CD14-positive monocyte (primary cell): ENCODE measurements around the gene MEI4. TPM values are rescaled to one million over a fixed set of nuclear protein-coding genes. Genes with fewer than 3 reads are reported as not detected.

ENCODE experiments used
- DNase-seq, 3 donors: peaks; one replicate each; pipeline ENCODE4 v3.0.0-alpha.2; 2011 to 2022
- H2AFZ ChIP-seq: 2 replicates; pipeline ENCODE4 v1.6.0; 2012; ENCODE audit warnings: mild to moderate bottlenecking, low read depth, low read length, inconsistent platforms; ENCODE audit not compliant: insufficient read depth, poor library complexity, severe bottlenecking
- H3K27ac ChIP-seq, 2 donors: 1 replicate in 1 of 2; 2 replicates in 1 of 2; pipeline ENCODE4 v1.5.1; 2012 to 2013; ENCODE audit warnings: low read length in 2 of 2, control low read depth in 1 of 2, inconsistent platforms in 1 of 2, low read depth in 1 of 2, mild to moderate bottlenecking in 1 of 2
- H3K27me3 ChIP-seq, 2 donors: one replicate each; pipeline versions ENCODE4 v1.6.0 to v1.6.1; 2011 to 2013; ENCODE audit warnings: low read length in 2 of 2; ENCODE audit not compliant: control insufficient read depth in 2 of 2, insufficient read depth in 2 of 2
- H3K36me3 ChIP-seq, 2 donors: replicated peaks in 1 of 2; 1 replicate in 1 of 2; 2 replicates in 1 of 2; pipeline versions ENCODE4 v1.5.1 to v1.6.1; 2012 to 2013; ENCODE audit warnings: low read length in 2 of 2, control low read depth in 1 of 2, inconsistent platforms in 1 of 2, mild to moderate bottlenecking in 1 of 2; ENCODE audit not compliant: insufficient read depth in 2 of 2, control insufficient read depth in 1 of 2
- H3K4me1 ChIP-seq, 2 donors: 1 replicate in 1 of 2; 2 replicates in 1 of 2; pipeline versions ENCODE4 v1.5.1 to v1.6.1; 2012 to 2013; ENCODE audit warnings: low read length in 2 of 2, control low read depth in 1 of 2, inconsistent platforms in 1 of 2, mild to moderate bottlenecking in 1 of 2, moderate library complexity in 1 of 2; ENCODE audit not compliant: insufficient read depth in 2 of 2, control insufficient read depth in 1 of 2
- H3K4me2 ChIP-seq: replicated peaks from 2 replicates; pipeline ENCODE3; 2012; ENCODE audit warnings: low read length, moderate library complexity, mild to moderate bottlenecking; ENCODE audit not compliant: poor library complexity, severe bottlenecking; ENCODE audit errors: extremely low read depth
- H3K4me3 ChIP-seq, 3 experiments: fragments of 200-600 bp in 1 of 3; sonication (generic) in 1 of 3; replicated peaks in 1 of 3; 1 replicate in 2 of 3; 2 replicates in 1 of 3; pipeline ENCODE4 v1.5.1; 2011 to 2013; ENCODE audit warnings: low read length in 3 of 3, mild to moderate bottlenecking in 3 of 3, control low read depth in 2 of 3, low read depth in 2 of 3, inconsistent platforms in 1 of 3, moderate library complexity in 1 of 3
- H3K79me2 ChIP-seq: 2 replicates; pipeline ENCODE4 v1.6.0; 2012; ENCODE audit warnings: mild to moderate bottlenecking, control low read depth, inconsistent platforms, low read length, moderate library complexity; ENCODE audit not compliant: insufficient read depth
- H3K9ac ChIP-seq: 2 replicates; pipeline ENCODE4 v1.6.0; 2017; ENCODE audit warnings: low read length, mild to moderate bottlenecking; ENCODE audit not compliant: insufficient read depth, poor library complexity, severe bottlenecking
- H3K9me3 ChIP-seq, 2 donors: replicated peaks in 1 of 2; 1 replicate in 1 of 2; 2 replicates in 1 of 2; pipeline versions ENCODE4 v1.5.1 to v1.6.1; 2012 to 2013; ENCODE audit warnings: low read length in 2 of 2, control low read depth in 1 of 2; ENCODE audit not compliant: control insufficient read depth in 1 of 2, insufficient read depth in 1 of 2
- H4K20me1 ChIP-seq: 2 replicates; pipeline ENCODE4 v1.6.0; 2012; ENCODE audit warnings: mild to moderate bottlenecking, low read length, control low read depth, moderate library complexity; ENCODE audit not compliant: insufficient read depth
- H3K27ac Mint-ChIP-seq, 7 donors: one replicate each; pipeline ENCODE4 v1.8.0; 2020; ENCODE audit warnings: mild to moderate bottlenecking in 7 of 7, mixed read lengths in 7 of 7, moderate library complexity in 6 of 7, inconsistent platforms in 2 of 7
- H3K27me3 Mint-ChIP-seq, 3 donors: one replicate each; pipeline ENCODE4 v1.8.0; 2021 to 2022; ENCODE audit warnings: low read depth in 3 of 3, mild to moderate bottlenecking in 3 of 3, mixed read lengths in 3 of 3, moderate library complexity in 3 of 3, inconsistent platforms in 1 of 3
- H3K36me3 Mint-ChIP-seq, 2 donors: one replicate each; pipeline ENCODE4 v1.8.0; 2020; ENCODE audit warnings: mixed read lengths in 2 of 2, inconsistent platforms in 1 of 2, mild to moderate bottlenecking in 1 of 2
- H3K4me1 Mint-ChIP-seq: one replicate; pipeline ENCODE4 v1.8.0; 2020; ENCODE audit warnings: mild to moderate bottlenecking, mixed read lengths
- H3K4me3 Mint-ChIP-seq, 2 donors: one replicate each; pipeline ENCODE4 v1.8.0; 2020; ENCODE audit warnings: mild to moderate bottlenecking in 2 of 2, mixed read lengths in 2 of 2, moderate library complexity in 1 of 2
- H3K9me3 Mint-ChIP-seq, 7 donors: one replicate each; pipeline ENCODE4 v1.8.0; 2020 to 2022; ENCODE audit warnings: mixed read lengths in 7 of 7, mild to moderate bottlenecking in 6 of 7, moderate library complexity in 6 of 7, inconsistent platforms in 2 of 7
- WGBS: methylation state at CpG from one replicate; pipeline ENCODE4 v1.1.5; 2013; ENCODE audit warnings: missing lambda C conversion rate; ENCODE audit not compliant: insufficient coverage; 5-methylcytosine and 5-hydroxymethylcytosine counted together
- intact Hi-C, 2 donors: fragments of 100-400 bp; cut with micrococcal nuclease; formaldehyde crosslinking; loops; one replicate each; pipeline versions ENCODE4 v1.15.0 to v1.15.1; 2023
- polyA plus RNA-seq, 3 donors: library from polyadenylated mRNA; depleted of rRNA in 1 of 3; unstranded in 2 of 3; stranded (reverse) in 1 of 3; fragments of 300-500 nt in 2 of 3; fragments of >200 nt in 1 of 3; fragmentation: Illumina TruSeq in 2 of 3; gene quantifications; 1 replicate in 2 of 3; 2 replicates in 1 of 3; pipeline ENCODE4 v1.2.3, GENCODE V29; 2012 to 2021
- TF ChIP-seq, protein P1 (sequence below): fragments of 200-600 bp; IDR thresholded peaks from one replicate; pipeline ENCODE4 v1.8.0; 2022; ENCODE audit warnings: antibody characterized with exemption, mild to moderate bottlenecking

MEI4 gene
- polyA plus RNA-seq, 3 donors: not detected

DNA sequence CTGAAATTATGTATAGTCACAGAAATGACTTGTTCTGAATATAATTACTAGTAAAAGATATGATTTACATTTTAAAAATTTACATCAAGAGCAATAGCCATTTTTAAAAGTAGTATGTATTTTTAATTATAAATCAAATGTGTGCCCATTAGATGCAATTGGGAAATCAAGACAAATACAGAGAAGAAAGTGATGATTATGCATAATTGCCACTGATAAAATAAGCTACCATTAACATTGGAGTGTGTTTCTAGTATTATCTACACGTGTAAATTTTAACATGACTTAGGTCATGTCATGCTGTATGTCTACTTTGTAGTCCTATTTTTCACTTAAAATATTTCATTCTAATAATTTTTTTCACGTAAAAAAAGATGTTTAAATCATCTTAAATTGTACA, 22.8 kb upstream of the MEI4 start:
- Mint-ChIP-seq H3K27me3 (peaks cover 0 to 3% (median 1%) of the 10 kb centered on the region in 3 donors), H3K9me3 (peaks cover 0 to 7% (median 3%) of the 10 kb centered on the region in 7 donors), H3K36me3 (no peaks in the 10 kb centered on the region), H3K4me1 (no peaks in the 10 kb centered on the region), H3K4me3 (no peak overlapping the region), H3K27ac (no peak overlapping the region)
- intact Hi-C loops: no loop called here
- no peak overlapping the region for H3K27ac ChIP-seq
- H2AFZ ChIP-seq: no peak overlapping the region
- WGBS: no CpG with 5 or more reads among the region's 2 CpGs
- no peak overlapping the region for H3K9ac ChIP-seq
- H3K4me2 ChIP-seq: no peak overlapping the region
- no peaks in the 10 kb centered on the region for H3K36me3 ChIP-seq
- no peaks in the 10 kb centered on the region for H3K9me3 ChIP-seq
- H3K27me3 ChIP-seq: no peaks in the 10 kb centered on the region
- TF ChIP-seq, protein P1, sequence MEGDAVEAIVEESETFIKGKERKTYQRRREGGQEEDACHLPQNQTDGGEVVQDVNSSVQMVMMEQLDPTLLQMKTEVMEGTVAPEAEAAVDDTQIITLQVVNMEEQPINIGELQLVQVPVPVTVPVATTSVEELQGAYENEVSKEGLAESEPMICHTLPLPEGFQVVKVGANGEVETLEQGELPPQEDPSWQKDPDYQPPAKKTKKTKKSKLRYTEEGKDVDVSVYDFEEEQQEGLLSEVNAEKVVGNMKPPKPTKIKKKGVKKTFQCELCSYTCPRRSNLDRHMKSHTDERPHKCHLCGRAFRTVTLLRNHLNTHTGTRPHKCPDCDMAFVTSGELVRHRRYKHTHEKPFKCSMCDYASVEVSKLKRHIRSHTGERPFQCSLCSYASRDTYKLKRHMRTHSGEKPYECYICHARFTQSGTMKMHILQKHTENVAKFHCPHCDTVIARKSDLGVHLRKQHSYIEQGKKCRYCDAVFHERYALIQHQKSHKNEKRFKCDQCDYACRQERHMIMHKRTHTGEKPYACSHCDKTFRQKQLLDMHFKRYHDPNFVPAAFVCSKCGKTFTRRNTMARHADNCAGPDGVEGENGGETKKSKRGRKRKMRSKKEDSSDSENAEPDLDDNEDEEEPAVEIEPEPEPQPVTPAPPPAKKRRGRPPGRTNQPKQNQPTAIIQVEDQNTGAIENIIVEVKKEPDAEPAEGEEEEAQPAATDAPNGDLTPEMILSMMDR: no peak
- no peak for DNase-seq
- H4K20me1 ChIP-seq: no peaks in the 10 kb centered on the region
- H3K4me3 ChIP-seq: no peak overlapping the region
- no peaks in the 10 kb centered on the region for H3K79me2 ChIP-seq
- no peaks in the 10 kb centered on the region for H3K4me1 ChIP-seq

DNA sequence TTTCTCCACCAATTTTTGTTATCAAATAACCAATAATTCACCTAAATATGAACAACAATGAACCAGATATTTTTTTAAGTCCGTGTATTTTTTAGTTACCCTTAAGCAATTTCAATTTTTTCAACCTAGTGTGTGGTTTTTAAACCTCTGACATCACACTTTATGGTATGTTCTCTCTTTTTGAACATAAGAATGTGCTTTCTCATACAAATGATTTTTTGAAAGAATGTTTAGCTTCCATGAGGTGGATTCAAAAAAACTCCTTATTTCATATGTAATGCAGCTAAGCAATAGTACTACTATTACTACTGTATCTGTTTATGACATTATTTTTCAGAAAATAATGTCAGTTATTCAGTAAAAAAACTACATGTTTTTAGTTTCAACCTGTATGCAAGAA, 19.4 kb upstream of the MEI4 start:
- Histone ChIP-seq H2AFZ (no peak overlapping the region), H4K20me1 (no peaks in the 10 kb centered on the region), H3K36me3 (no peaks in the 10 kb centered on the region), H3K9me3 (no peaks in the 10 kb centered on the region), H3K4me3 (no peak overlapping the region), H3K4me2 (no peak overlapping the region), H3K79me2 (no peaks in the 10 kb centered on the region), H3K27ac (no peak overlapping the region), H3K9ac (no peak overlapping the region), H3K27me3 (no peaks in the 10 kb centered on the region), H3K4me1 (no peaks in the 10 kb centered on the region)
- TF ChIP-seq, protein P1: no peak
- intact Hi-C loops: no loop called here
- no CpG with 5 or more reads among the region's 1 CpG for WGBS
- no peak for DNase-seq
- Mint-ChIP-seq H3K4me3 (no peak overlapping the region), H3K9me3 (peaks cover 0 to 11% (median 3%) of the 10 kb centered on the region in 7 donors), H3K27me3 (peaks cover 0 to 2% (median 0%) of the 10 kb centered on the region in 3 donors), H3K4me1 (no peaks in the 10 kb centered on the region), H3K36me3 (no peaks in the 10 kb centered on the region), H3K27ac (no peak overlapping the region)
